Renal pelvis (tissue), 4 donors: ENCODE measurements around the gene CD22. TPM values are rescaled to one million over a fixed set of nuclear protein-coding genes. Genes with fewer than 3 reads are reported as not detected.

Experiments
- DNase-seq: peaks from one replicate; pipeline ENCODE4 v3.0.0-alpha.2; 2013
- polyA plus RNA-seq, 3 donors: library from polyadenylated mRNA; unstranded; fragments of 120-200 nt; gene quantifications; one replicate each; pipeline ENCODE4 v1.2.1, GENCODE V29; 2013; ENCODE audit not compliant: insufficient read length in 3 of 3

Gene CD22
- polyA plus RNA-seq, 3 donors = 8.4 to 33.6 (median 15.5) TPM

DNA sequence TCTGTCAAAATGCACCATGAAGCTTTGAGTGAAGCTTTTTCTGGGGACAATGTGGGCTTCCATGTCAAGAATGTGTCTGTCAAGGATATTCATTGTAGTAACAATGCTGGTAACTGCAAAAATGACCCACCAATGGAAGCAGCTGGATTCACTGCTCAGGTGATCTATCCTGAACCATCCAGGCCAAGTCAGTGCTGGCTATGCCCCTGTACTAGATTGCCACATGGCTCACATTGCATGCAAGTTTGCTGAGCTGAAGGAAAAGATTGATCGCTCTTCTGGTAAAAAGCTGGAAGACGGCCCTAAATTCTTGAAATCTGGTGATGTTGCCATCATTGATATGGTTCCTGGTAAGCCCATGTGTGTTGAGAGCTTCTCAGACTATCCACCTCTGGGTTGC, 54.5 kb downstream of the CD22 start:
- no peak for DNase-seq

GRCh38 chr19:35388277-35389054, 59.5 kb downstream of the CD22 start:
- DNase-seq = no peak

DNA sequence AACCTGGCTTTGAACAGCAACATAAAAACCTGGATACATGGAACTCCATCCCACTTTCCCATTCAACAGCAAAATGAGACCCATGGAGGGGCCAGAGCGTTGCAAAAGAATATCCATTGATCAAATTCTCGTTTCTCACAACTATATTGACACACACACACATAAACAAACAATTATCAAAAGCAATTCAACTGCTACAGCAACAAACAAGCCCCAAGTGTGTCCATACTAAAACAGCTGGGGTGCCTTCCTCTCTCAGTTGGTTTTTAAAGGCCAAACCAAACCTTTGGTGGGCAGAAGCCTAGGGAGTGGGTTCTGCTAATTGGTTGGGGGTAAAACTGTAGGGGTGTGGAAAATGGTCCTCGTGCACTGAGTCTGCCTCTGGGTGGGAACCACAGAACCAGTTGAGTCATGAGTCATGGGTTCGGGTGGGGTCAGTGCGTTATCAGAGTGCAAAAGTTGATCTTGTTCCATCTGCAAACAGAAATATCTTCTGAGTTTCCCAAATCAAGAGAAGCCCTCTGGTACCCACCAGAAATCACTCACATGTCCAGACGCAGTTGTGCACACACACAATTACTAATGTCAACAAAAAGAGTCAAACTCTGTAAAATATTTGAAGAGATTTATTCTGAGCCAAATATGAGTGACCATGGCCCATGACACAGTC, 60.3 kb downstream of the CD22 start:
- DNase-seq = no peak

GRCh38 chr19:35392742-35393715, 64.0 kb downstream of the CD22 start:
- DNase-seq = no peak

DNA sequence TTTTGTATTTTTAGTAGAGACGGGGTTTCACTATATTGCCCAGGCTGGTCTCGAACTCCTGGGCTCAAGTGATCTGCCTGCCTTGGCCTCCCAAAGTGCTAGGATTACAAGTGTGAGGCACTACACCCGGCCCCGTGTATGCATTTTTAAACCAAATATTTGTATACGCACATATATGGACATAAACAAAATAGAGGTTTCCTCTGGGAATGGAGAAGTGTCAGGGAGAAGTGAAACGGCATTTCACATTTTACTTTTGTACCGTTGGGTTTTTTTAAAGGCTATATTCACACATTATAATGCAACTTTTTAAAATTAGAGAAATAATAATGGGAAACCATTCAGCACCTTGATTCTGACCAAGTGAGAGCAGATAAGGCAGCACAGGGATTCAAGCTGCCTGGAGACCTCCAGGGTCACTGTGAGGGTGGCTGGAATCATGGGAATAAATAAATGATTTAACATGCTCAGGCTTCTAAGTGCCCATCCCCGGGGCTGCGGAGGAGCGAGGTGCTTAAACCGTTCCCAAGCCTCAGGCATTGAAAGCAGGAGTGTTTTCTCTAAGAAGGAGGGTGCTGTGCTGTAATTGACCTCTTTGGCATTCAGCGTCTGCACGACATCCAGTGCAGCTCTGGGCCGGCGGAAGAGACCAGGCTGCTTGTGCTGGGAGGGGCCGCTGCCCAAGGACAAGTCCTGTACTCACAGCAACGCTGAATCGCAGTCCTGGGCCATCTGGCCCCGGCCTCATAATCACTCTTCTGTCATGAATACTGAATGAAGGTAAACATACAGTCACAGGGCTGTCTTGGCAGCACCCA, 66.6 kb downstream of the CD22 start:
- no peak for DNase-seq

DNA sequence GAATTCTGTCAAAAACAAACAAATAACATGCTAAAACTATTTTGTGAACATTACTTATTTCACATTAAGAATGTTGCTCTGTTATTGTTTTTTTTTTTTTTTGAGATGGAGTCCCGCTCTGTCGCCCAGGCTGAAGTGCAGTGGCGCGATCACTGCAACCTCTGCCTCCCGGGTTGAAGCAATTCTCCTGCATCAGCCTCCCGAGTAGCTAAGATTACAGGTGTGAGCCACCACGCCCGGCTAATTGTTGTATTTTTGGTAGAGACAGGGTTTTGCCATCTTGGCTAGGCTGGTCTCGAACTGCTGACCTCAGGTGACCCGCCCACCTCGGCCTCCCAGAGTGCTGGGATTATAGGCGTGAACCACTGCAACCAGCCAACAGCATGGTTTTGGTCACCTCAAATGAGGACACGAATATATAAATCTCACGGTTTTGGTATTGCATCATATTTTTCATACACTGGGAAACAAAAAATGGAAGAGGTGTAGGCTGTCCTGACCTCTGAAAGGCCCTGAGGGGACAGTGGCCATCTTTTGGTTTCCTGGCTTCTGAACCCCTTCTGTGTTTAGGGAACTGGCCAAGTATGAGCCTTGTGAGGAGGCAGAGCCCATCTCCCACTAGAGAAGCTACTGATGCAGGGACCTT, 67.4 kb downstream of the CD22 start:
- DNase-seq = no peak

Other genes with a start within 250 kb of the CD22 start
- 10 to 100 TPM; 18.6 to 23.9 (median 23.1) TPM for gene FXYD3, start 213.4 kb upstream of the CD22 start, polyA plus RNA-seq
- gene LGI4, start 194.1 kb upstream of the CD22 start, polyA plus RNA-seq = 1 to 10 TPM; 2.2 to 3.2 (median 3.0) TPM
- gene FXYD1, start 190.4 kb upstream of the CD22 start, polyA plus RNA-seq = 10 to 100 TPM; 21.8 to 27.0 (median 26.5) TPM
- gene FXYD7, start 185.9 kb upstream of the CD22 start, polyA plus RNA-seq = 1 to 10 TPM in 1 of 3 donors, under 1 TPM in 2; 0.40 to 1.3 (median 0.95) TPM
- gene FXYD5, start 174.5 kb upstream of the CD22 start, polyA plus RNA-seq = 10 to 100 TPM; 21.7 to 26.8 (median 23.0) TPM
- gene FAM187B, start 100.4 kb upstream of the CD22 start, polyA plus RNA-seq = under 1 TPM in 1 of 3 donors, not detected in 2; 0.07 TPM
- 10 to 100 TPM; 65.3 to 68.6 (median 67.9) TPM for gene LSR, start 80.2 kb upstream of the CD22 start, polyA plus RNA-seq
- 100 to 1,000 TPM; 171 to 192 (median 185) TPM for gene USF2, start 60.2 kb upstream of the CD22 start, polyA plus RNA-seq
- gene HAMP, start 46.7 kb upstream of the CD22 start, polyA plus RNA-seq = under 1 TPM; 0.19 to 0.34 (median 0.25) TPM
- gene MAG, start 37.0 kb upstream of the CD22 start, polyA plus RNA-seq = 1 to 10 TPM; 5.1 to 6.2 (median 5.3) TPM
- gene FFAR1, start 18.7 kb downstream of the CD22 start, polyA plus RNA-seq = under 1 TPM; 0.46 to 0.70 (median 0.53) TPM
- under 1 TPM in 2 of 3 donors, not detected in 1; 0.20 to 0.31 TPM for gene FFAR3, start 29.3 kb downstream of the CD22 start, polyA plus RNA-seq
- under 1 TPM in 1 of 3 donors, not detected in 2; 0.18 TPM for gene GPR42, start 41.9 kb downstream of the CD22 start, polyA plus RNA-seq
- gene FFAR2, start 119.1 kb downstream of the CD22 start, polyA plus RNA-seq = under 1 TPM; 0.19 to 0.41 (median 0.28) TPM
- 1 to 10 TPM in 1 of 3 donors, under 1 TPM in 2; 0.48 to 1.6 (median 0.70) TPM for gene KRTDAP, start 161.3 kb downstream of the CD22 start, polyA plus RNA-seq
- gene DMKN, start 184.5 kb downstream of the CD22 start, polyA plus RNA-seq = 100 to 1,000 TPM in 2 of 3 donors, 10 to 100 TPM in 1; 72.2 to 133 (median 113) TPM
- not detected for gene SBSN, start 199.1 kb downstream of the CD22 start, polyA plus RNA-seq
- not detected for gene GAPDHS, start 204.3 kb downstream of the CD22 start, polyA plus RNA-seq
- gene TMEM147, start 216.4 kb downstream of the CD22 start, polyA plus RNA-seq = 100 to 1,000 TPM in 1 of 3 donors, 10 to 100 TPM in 2; 94.0 to 109 (median 96.3) TPM
- under 1 TPM in 1 of 3 donors, not detected in 2; 0.03 TPM for gene ATP4A, start 234.5 kb downstream of the CD22 start, polyA plus RNA-seq